HepG2 (cell line): Measurements from ENCODE around the gene RNASE13. TPM values are rescaled to one million over a fixed set of nuclear protein-coding genes. Genes with fewer than 3 reads are reported as not detected.

ENCODE experiments used
- BCLAF1 ChIP-seq: fragments of 450-650 bp; IDR thresholded peaks from 2 replicates; pipeline ENCODE4 v1.6.1; 2017; ENCODE audit warnings: mild to moderate bottlenecking
- IRX3 ChIP-seq: sonication (generic); formaldehyde crosslinking; IDR thresholded peaks from 2 replicates; pipeline ENCODE4 v1.8.1; 2023; ENCODE audit warnings: mild to moderate bottlenecking, low read depth, missing genetic modification reagents, borderline replicate concordance
- KAT2B ChIP-seq: fragments of 150-350 bp; IDR thresholded peaks from 2 replicates; pipeline ENCODE4 v1.6.1; 2014; ENCODE audit warnings: low read depth, low read length, borderline replicate concordance
- KLF15 ChIP-seq: sonication (generic); formaldehyde crosslinking; IDR thresholded peaks from 2 replicates; pipeline ENCODE4 v1.8.1; 2023; ENCODE audit warnings: borderline replicate concordance, mild to moderate bottlenecking, inconsistent platforms, missing genetic modification reagents, mixed read lengths
- MBD4 ChIP-seq: IDR thresholded peaks from 2 replicates; pipeline ENCODE4 v1.6.1; 2012; ENCODE audit warnings: low read length, inconsistent platforms, borderline replicate concordance
- MTA3 ChIP-seq: sonication (generic); formaldehyde crosslinking; IDR thresholded peaks from 2 replicates; pipeline ENCODE4 v1.4.0; 2020; ENCODE audit warnings: missing genetic modification reagents
- MXD4 ChIP-seq: IDR thresholded peaks from 2 replicates; pipeline ENCODE4 v1.6.1; 2016; ENCODE audit warnings: mild to moderate bottlenecking, missing biosample characterization, missing genetic modification reagents
- PTBP1 ChIP-seq: fragments of 200-400 bp; formaldehyde crosslinking; IDR thresholded peaks from 2 replicates; pipeline ENCODE4 v1.6.1; 2018; ENCODE audit warnings: low read length, low read depth; ENCODE audit not compliant: poor library complexity, severe bottlenecking
- SALL1 ChIP-seq: sonication (generic); formaldehyde crosslinking; IDR thresholded peaks from 2 replicates; pipeline ENCODE4 v1.8.0; 2022; ENCODE audit warnings: mild to moderate bottlenecking, missing genetic modification reagents
- SMAD9 ChIP-seq: sonication (generic); formaldehyde crosslinking; IDR thresholded peaks from 2 replicates; pipeline ENCODE4 v1.5.1; 2020; ENCODE audit warnings: mild to moderate bottlenecking, missing genetic modification reagents
- SNAI1 ChIP-seq: sonication (generic); formaldehyde crosslinking; IDR thresholded peaks from 2 replicates; pipeline ENCODE4 v1.5.0; 2020; ENCODE audit warnings: mild to moderate bottlenecking, missing genetic modification reagents, borderline replicate concordance
- USF2 ChIP-seq, 2 experiments: sonication (generic) in 1 of 2; formaldehyde crosslinking in 1 of 2; IDR thresholded peaks; 2 replicates each; pipeline versions ENCODE4 v1.5.1 to v1.6.1; 2011 to 2020; ENCODE audit warnings: borderline replicate concordance in 1 of 2, low read depth in 1 of 2, low read length in 1 of 2, mild to moderate bottlenecking in 1 of 2, missing genetic modification reagents in 1 of 2, moderate library complexity in 1 of 2
- ZBTB21 ChIP-seq: sonication (generic); formaldehyde crosslinking; IDR thresholded peaks from 2 replicates; pipeline ENCODE4 v1.4.0; 2020; ENCODE audit warnings: missing genetic modification reagents
- ZNF296 ChIP-seq: sonication (generic); formaldehyde crosslinking; conservative IDR thresholded peaks from 2 replicates; pipeline ENCODE4 v1.5.0; 2020; ENCODE audit warnings: mild to moderate bottlenecking, missing genetic modification reagents
- ZNF337 ChIP-seq: sonication (generic); formaldehyde crosslinking; IDR thresholded peaks from 2 replicates; pipeline ENCODE4 v1.5.1; 2020; ENCODE audit warnings: missing genetic modification reagents, low read depth, mild to moderate bottlenecking, borderline replicate concordance
- ZNF644 ChIP-seq: IDR thresholded peaks from 2 replicates; pipeline ENCODE4 v1.6.1; 2016; ENCODE audit warnings: low read depth
- ZNF652 ChIP-seq: IDR thresholded peaks from 2 replicates; pipeline ENCODE4 v1.6.1; 2016; ENCODE audit warnings: low read depth, borderline replicate concordance
- ZNF768 ChIP-seq: sonication (generic); formaldehyde crosslinking; IDR thresholded peaks from 2 replicates; pipeline ENCODE4 v1.4.0; 2020; ENCODE audit warnings: missing genetic modification reagents
- ZNF784 ChIP-seq: sonication (generic); formaldehyde crosslinking; IDR thresholded peaks from 2 replicates; pipeline ENCODE4 v1.5.1; 2020; ENCODE audit warnings: missing genetic modification reagents, mild to moderate bottlenecking, borderline replicate concordance
- ZNF850 ChIP-seq: sonication (generic); formaldehyde crosslinking; conservative IDR thresholded peaks from 2 replicates; pipeline ENCODE4 v1.9.0; 2021; ENCODE audit warnings: mild to moderate bottlenecking, missing genetic modification reagents
- ZSCAN29 ChIP-seq: sonication (generic); formaldehyde crosslinking; conservative IDR thresholded peaks from 2 replicates; pipeline ENCODE4 v1.4.0; 2020; ENCODE audit warnings: mild to moderate bottlenecking, missing genetic modification reagents
- polyA plus RNA-seq, 8 experiments: library from polyadenylated mRNA; depleted of rRNA in 3 of 8; stranded (reverse) in 7 of 8; unstranded in 1 of 8; fragments of >200 nt; fragmentation: Illumina TruSeq in 4 of 8; extraction: Trizol in 4 of 8; gene quantifications; 2 replicates each; pipeline versions ENCODE4 v1.2.1 to v1.2.3, GENCODE V29; 2011 to 2016; ENCODE audit warnings: low read depth in 4 of 8, missing spikeins in 1 of 8, mixed read lengths in 1 of 8; ENCODE audit not compliant: insufficient read depth in 1 of 8
- total RNA-seq, 5 experiments: library from RNA; depleted of rRNA; stranded (reverse); fragments of >200 nt; fragmentation: Illumina TruSeq; extraction: Trizol; gene quantifications; 2 replicates each; pipeline ENCODE4 v1.2.3, GENCODE V29; 2016; ENCODE audit warnings: low read depth in 1 of 5
- TF ChIP-seq, protein P1 (sequence below): IDR thresholded peaks from 2 replicates; pipeline ENCODE4 v1.6.1; 2016; ENCODE audit warnings: missing compliant biosample characterization, missing genetic modification reagents, borderline replicate concordance

RNASE13 gene
- total and polyA plus RNA-seq, 2 of the 13 experiments (the other 11 are each of a cell fraction or from before 2014, with no cell fraction given), result 1.0 TPM; not detected in 1

DNA sequence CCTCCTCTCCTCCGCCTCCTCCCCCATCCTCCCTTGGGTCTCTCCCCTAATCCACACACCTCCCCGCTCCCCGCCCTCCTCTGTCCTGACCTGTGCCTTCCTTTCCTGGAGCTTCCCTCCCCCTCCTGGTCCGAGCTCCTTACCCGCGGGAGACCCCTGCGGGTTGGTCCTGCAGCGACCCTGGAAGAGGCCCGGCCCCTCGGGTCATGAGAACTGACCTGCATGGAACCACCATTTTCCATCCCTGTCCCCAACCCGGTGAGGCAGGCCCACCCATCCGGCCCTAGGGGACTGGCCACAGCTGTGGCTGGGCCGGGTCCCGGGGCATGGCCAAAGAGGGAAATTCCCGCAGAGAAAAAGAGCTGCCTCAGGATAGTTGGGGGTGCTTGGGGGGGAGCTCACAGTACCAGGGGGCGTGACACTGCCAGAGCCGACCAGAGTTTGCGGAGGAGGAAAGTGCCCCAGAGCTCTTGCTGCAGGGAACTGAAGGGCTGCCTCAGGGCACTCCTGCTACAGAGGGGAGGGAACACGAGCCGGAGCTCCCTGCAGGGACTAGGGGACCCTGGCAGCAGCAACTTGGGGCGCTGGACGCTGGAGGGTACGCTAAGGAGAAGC lies 36.1 kb upstream of the RNASE13 start (continued):
- TF ChIP-seq SMAD9 (CRISPR knock-in tag) (peak; percentile 29; the same call in 1 of the 2 replicates), ZNF850 (CRISPR knock-in tag) (no peak), ZNF337 (CRISPR knock-in tag) (no peak; the same call in 1 of the 2 replicates), ZSCAN29 (CRISPR knock-in tag) (0 out of 2 replicates have a peak, but pooled peaks have one; percentile 46), ZNF784 (CRISPR knock-in tag) (0 out of 2 replicates have a peak, but pooled peaks have one; percentile 33), ZNF644 (CRISPR knock-in tag) (no peak), IRX3 (CRISPR knock-in tag) (no peak), ZNF652 (CRISPR knock-in tag) (no peak), ZBTB21 (CRISPR knock-in tag) (no peak), USF2 (IDR thresholded peaks at IDR 0.05; ENCODE audit: low read depth, low read length) (no peak), USF2 (CRISPR knock-in tag; IDR thresholded peaks at IDR 0.05; ENCODE audit: borderline replicate concordance) (no peak; the same call in 1 of the 2 replicates), MBD4 (no peak), KAT2B (no peak), SALL1 (no peak; the same call in 1 of the 2 replicates), MXD4 (no peak), BCLAF1 (no peak), ZNF768 (CRISPR knock-in tag) (peak; percentile 3; the same call in 1 of the 2 replicates), ZNF296 (peak; percentile 31; the same call in 1 of the 2 replicates), MTA3 (CRISPR knock-in tag) (no peak), KLF15 (CRISPR knock-in tag) (no peak), PTBP1 (peak; percentile 66), SNAI1 (CRISPR knock-in tag) (no peak)
- TF ChIP-seq, protein P1, sequence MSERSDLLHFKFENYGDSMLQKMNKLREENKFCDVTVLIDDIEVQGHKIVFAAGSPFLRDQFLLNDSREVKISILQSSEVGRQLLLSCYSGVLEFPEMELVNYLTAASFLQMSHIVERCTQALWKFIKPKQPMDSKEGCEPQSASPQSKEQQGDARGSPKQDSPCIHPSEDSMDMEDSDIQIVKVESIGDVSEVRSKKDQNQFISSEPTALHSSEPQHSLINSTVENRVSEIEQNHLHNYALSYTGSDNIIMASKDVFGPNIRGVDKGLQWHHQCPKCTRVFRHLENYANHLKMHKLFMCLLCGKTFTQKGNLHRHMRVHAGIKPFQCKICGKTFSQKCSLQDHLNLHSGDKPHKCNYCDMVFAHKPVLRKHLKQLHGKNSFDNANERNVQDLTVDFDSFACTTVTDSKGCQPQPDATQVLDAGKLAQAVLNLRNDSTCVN (CRISPR knock-in tag), result no peak
